GM23338 (cell line): ENCODE results near the gene KCNJ4. TPM values are rescaled to one million over a fixed set of nuclear protein-coding genes. Genes with fewer than 3 reads are reported as not detected.
A peak's percentile ranks its signal among the peaks of the same experiment; 100 is the strongest.

Source experiments
- ATAC-seq: fragments of 200-7000 bp; cut with Tn5 transposase; 3 replicates; pipeline ENCODE4 v1.9.1; 2020
- DNase-seq: peaks from one replicate; pipeline ENCODE4 v3.0.0-alpha.2; 2015; ENCODE audit warnings: low spot score
- H2AFZ ChIP-seq: fragments of 200-600 bp; sonication (generic); 2 replicates; pipeline ENCODE4 v1.8.0; 2016; ENCODE audit warnings: antibody characterized with exemption, mild to moderate bottlenecking, moderate library complexity
- H3F3A ChIP-seq: fragments of 200-600 bp; sonication (generic); replicated peaks from 2 replicates; pipeline ENCODE4 v1.8.0; 2017; ENCODE audit warnings: antibody characterized with exemption, mixed run types, low read depth
- H3K27ac ChIP-seq: fragments of 200-600 bp; sonication (generic); 2 replicates; pipeline ENCODE4 v1.6.1; 2016; ENCODE audit warnings: low read depth
- H3K27me3 ChIP-seq: fragments of 200-600 bp; sonication (generic); 2 replicates; pipeline ENCODE4 v1.8.0; 2016; ENCODE audit warnings: mild to moderate bottlenecking, mixed run types, moderate library complexity; ENCODE audit not compliant: insufficient read depth
- H3K36me3 ChIP-seq: fragments of 200-600 bp; sonication (generic); 2 replicates; pipeline ENCODE4 v1.8.0; 2016; ENCODE audit warnings: mild to moderate bottlenecking; ENCODE audit not compliant: insufficient read depth
- H3K4me1 ChIP-seq: fragments of 200-600 bp; sonication (generic); 2 replicates; pipeline ENCODE4 v1.8.0; 2016; ENCODE audit warnings: mild to moderate bottlenecking, moderate library complexity; ENCODE audit not compliant: insufficient read depth
- H3K4me2 ChIP-seq: fragments of 200-600 bp; sonication (generic); 2 replicates; pipeline ENCODE4 v1.7.1; 2017; ENCODE audit warnings: mixed run types
- H3K4me3 ChIP-seq: fragments of 200-600 bp; sonication (generic); 2 replicates; pipeline ENCODE4 v1.6.1; 2016; ENCODE audit warnings: mixed run types
- H3K79me2 ChIP-seq: fragments of 200-600 bp; sonication (generic); replicated peaks from 2 replicates; pipeline ENCODE4 v1.8.0; 2017; ENCODE audit warnings: mild to moderate bottlenecking; ENCODE audit not compliant: insufficient read depth
- H3K9me2 ChIP-seq: fragments of 200-600 bp; sonication (generic); 2 replicates; pipeline ENCODE4 v1.8.0; 2017; ENCODE audit not compliant: insufficient read depth
- H4K20me1 ChIP-seq: fragments of 200-600 bp; sonication (generic); replicated peaks from 2 replicates; pipeline ENCODE4 v1.8.0; 2017; ENCODE audit warnings: mild to moderate bottlenecking; ENCODE audit not compliant: insufficient read depth
- H3K27ac Mint-ChIP-seq: 2 replicates; pipeline ENCODE4 v1.8.0; 2020; ENCODE audit warnings: inconsistent platforms, mild to moderate bottlenecking, moderate library complexity, mixed read lengths
- H3K27me3 Mint-ChIP-seq: 3 replicates; pipeline ENCODE4 v1.8.0; 2022; ENCODE audit warnings: low read depth, mild to moderate bottlenecking, moderate library complexity, mixed read lengths, inconsistent platforms; ENCODE audit not compliant: insufficient read depth, poor library complexity
- H3K36me3 Mint-ChIP-seq: 3 replicates; pipeline ENCODE4 v1.8.0; 2021; ENCODE audit warnings: low read depth, mild to moderate bottlenecking, inconsistent platforms, moderate library complexity, mixed read lengths
- H3K4me1 Mint-ChIP-seq: 3 replicates; pipeline ENCODE4 v1.8.0; 2020; ENCODE audit warnings: mild to moderate bottlenecking, inconsistent platforms, mixed read lengths
- H3K4me3 Mint-ChIP-seq: 3 replicates; pipeline ENCODE4 v1.8.0; 2021; ENCODE audit warnings: moderate library complexity, mild to moderate bottlenecking, inconsistent platforms, mixed read lengths
- H3K9me3 Mint-ChIP-seq: 3 replicates; pipeline ENCODE4 v1.8.0; 2020; ENCODE audit warnings: moderate library complexity, mild to moderate bottlenecking, inconsistent platforms, mixed read lengths
- CREB1 ChIP-seq: fragments of 250-450 bp; sonication (Bioruptor Pico); IDR thresholded peaks from 2 replicates; pipeline ENCODE4 v1.5.0; 2020; ENCODE audit warnings: low read depth, mild to moderate bottlenecking, moderate library complexity
- EZH2 ChIP-seq: fragments of 200-600 bp; sonication (generic); IDR thresholded peaks from one replicate; pipeline ENCODE4 v1.8.0; 2017; ENCODE audit warnings: antibody characterized with exemption, mild to moderate bottlenecking, low read depth; ENCODE audit not compliant: unreplicated experiment
- EZH2phosphoT487 ChIP-seq: fragments of 200-600 bp; sonication (generic); IDR thresholded peaks from one replicate; pipeline ENCODE4 v1.8.1; 2018; ENCODE audit warnings: antibody characterized with exemption; ENCODE audit not compliant: unreplicated experiment
- JUNB ChIP-seq: IDR thresholded peaks from one replicate; pipeline ENCODE4 v1.6.1; 2016; ENCODE audit warnings: antibody characterized with exemption; ENCODE audit not compliant: unreplicated experiment
- POLR2AphosphoS5 ChIP-seq: IDR thresholded peaks from 2 replicates; pipeline ENCODE4 v1.6.1; 2016; ENCODE audit warnings: antibody characterized with exemption, low read depth
- STAT1 ChIP-seq: IDR thresholded peaks from one replicate; pipeline ENCODE4 v1.6.1; 2016; ENCODE audit warnings: antibody characterized with exemption; ENCODE audit not compliant: unreplicated experiment
- ZNF114 ChIP-seq: fragments of 250-450 bp; sonication (Bioruptor Pico); IDR thresholded peaks from 2 replicates; pipeline ENCODE4 v1.5.0; 2020; ENCODE audit warnings: mild to moderate bottlenecking, moderate library complexity
- ZNF331 ChIP-seq: fragments of 250-450 bp; sonication (Bioruptor Pico); IDR thresholded peaks from 2 replicates; pipeline ENCODE4 v1.5.0; 2020; ENCODE audit warnings: low read depth, mild to moderate bottlenecking, moderate library complexity
- polyA plus RNA-seq: library from polyadenylated mRNA; unstranded; fragments of >200 nt; fragmentation: Nextera tagmentation; extraction: Ambion mirVana; gene quantifications from 2 replicates; pipeline ENCODE4 v1.2.1, GENCODE V29; 2016
- total RNA-seq: library from RNA; depleted of rRNA; stranded (reverse); fragments of >200 nt; shearing (Covaris generic); gene quantifications from 2 replicates; pipeline ENCODE4 v1.2.3, GENCODE V29; 2014
- TF ChIP-seq, protein P1 (sequence below): IDR thresholded peaks from 2 replicates; pipeline ENCODE4 v1.6.1; 2016; ENCODE audit warnings: antibody characterized with exemption
- TF ChIP-seq, protein P2 (sequence below): fragments of 250-450 bp; sonication (Bioruptor Pico); IDR thresholded peaks from 2 replicates; pipeline ENCODE4 v1.5.0; 2020; ENCODE audit warnings: mild to moderate bottlenecking, moderate library complexity

The KCNJ4 gene
- total and polyA plus RNA-seq, 2 experiments from 2014 or later: 0.23 to 1.3 TPM

DNA sequence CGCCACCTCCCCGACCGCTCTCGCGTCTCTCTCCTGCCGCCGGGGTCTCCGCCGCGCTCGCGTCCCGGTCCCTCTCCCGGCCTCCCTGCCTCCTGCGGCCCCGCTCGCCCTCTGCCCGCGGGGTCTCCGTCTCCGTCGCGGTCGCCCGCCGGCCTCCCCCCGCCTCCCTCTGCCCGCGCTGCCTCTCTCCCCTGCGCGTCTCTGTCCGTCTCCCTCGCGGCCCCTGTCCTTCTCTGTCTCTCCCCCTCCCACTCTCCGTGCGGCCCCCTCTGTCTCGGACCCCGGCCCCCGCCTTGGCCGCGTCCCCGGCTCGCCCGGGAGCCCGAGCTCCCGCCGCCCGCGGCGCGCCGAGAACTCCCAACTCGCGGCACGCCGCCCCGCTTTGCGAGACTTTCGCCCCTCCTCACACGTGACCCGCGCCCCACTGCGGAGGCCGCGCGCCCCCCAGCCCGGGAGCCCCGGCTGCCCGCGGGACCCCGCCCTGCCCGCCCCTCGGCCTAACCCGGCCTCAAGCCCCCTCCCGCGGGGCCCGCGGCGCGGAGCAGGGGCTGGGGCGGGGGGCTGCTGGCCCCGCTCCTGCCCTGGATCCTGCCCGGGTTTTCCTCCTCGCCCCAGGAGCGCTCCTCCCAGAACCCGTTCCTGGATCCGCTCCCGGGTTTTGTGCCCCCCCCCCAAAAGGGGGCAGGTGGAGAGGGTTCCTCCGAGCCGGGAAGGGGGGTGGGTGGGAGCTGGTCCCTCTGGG is 702 bp upstream of the KCNJ4 start:
- Mint-ChIP-seq H3K9me3 (peaks cover 4% of the 10 kb centered on the region; the same call in 1 of the 3 replicates), H3K27me3 (peaks cover 52% of the 10 kb centered on the region), H3K4me3 (peak overlapping the region; percentile 60), H3K36me3 (no peaks in the 10 kb centered on the region; the same call in 2 of the 3 replicates), H3K4me1 (peaks cover 27% of the 10 kb centered on the region), H3K27ac (no peak overlapping the region)
- peak; percentile 76 for DNase-seq
- no peak overlapping the region for H3K27ac ChIP-seq
- peak overlapping the region; percentile 86 for H3K4me2 ChIP-seq
- H4K20me1 ChIP-seq: no peaks in the 10 kb centered on the region; the same call in 1 of the 2 replicates
- peak overlapping the region; percentile 84; the same call in 1 of the 2 replicates for H2AFZ ChIP-seq
- ATAC-seq: peak; percentile 34
- H3K9me2 ChIP-seq: no peaks in the 10 kb centered on the region
- H3F3A ChIP-seq: peaks cover 14% of the 10 kb centered on the region; the same call in 1 of the 2 replicates
- TF ChIP-seq STAT1: no peak
- no peak for TF ChIP-seq ZNF331 (CRISPR knock-in tag)
- TF ChIP-seq EZH2: peak; percentile 75
- peak; percentile 47; the same call in 1 of the 2 replicates for TF ChIP-seq CREB1 (CRISPR knock-in tag)
- TF ChIP-seq EZH2phosphoT487: no peak
- no peak for TF ChIP-seq JUNB
- no peaks in the 10 kb centered on the region for H3K36me3 ChIP-seq
- peak overlapping the region; percentile 74 for H3K4me3 ChIP-seq
- peaks cover 8% of the 10 kb centered on the region; the same call in 1 of the 2 replicates for H3K4me1 ChIP-seq
- peaks cover 78% of the 10 kb centered on the region for H3K27me3 ChIP-seq
- no peaks in the 10 kb centered on the region for H3K79me2 ChIP-seq

DNA sequence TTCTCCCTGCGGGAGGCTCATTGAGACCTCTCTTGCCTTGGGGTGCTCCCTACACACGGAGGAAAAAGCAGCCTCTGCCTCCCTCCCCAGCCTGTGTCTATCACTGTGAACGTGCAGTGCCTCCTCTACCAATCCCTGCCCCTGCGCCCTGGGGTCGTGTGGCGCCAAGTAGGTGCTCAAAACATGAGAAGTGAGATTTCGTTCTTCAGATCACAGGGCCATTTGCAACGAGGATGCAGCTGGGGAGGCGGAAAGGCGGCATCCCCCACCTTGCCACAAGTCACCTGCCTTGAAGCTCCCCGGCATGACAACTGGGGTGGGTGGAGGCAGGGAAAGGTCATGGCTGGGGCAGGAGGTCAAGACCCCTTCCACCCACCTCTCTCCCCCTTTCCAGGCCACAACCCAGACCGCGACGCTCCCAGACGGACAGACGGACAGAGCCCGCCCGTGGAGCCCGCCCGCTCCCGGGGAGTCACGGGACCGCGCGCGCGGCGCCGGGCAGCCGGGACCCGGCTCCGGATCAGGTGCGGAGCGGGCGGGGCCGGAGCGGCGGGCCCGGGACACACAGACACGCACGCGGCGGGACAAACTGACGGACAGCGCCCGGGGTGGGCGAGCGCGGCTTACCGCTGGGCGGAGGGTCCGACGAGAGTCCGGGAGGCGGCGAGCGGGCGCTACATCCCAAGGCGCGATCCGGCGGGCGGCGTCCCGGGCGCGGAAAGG is 485 bp downstream of the KCNJ4 start:
- Histone ChIP-seq H3K4me1 (peaks cover 8% of the 10 kb centered on the region; the same call in 1 of the 2 replicates), H3K27me3 (peaks cover 66% of the 10 kb centered on the region), H3F3A (peaks cover 12% of the 10 kb centered on the region; the same call in 1 of the 2 replicates), H3K79me2 (no peaks in the 10 kb centered on the region), H3K4me2 (peak overlapping the region; percentile 80), H2AFZ (no peak overlapping the region), H3K4me3 (peak overlapping the region; percentile 61), H3K27ac (no peak overlapping the region), H4K20me1 (no peaks in the 10 kb centered on the region; the same call in 1 of the 2 replicates), H3K9me2 (no peaks in the 10 kb centered on the region), H3K36me3 (no peaks in the 10 kb centered on the region)
- H3K27ac Mint-ChIP-seq: no peak overlapping the region
- peak overlapping the region; percentile 77 for H3K4me3 Mint-ChIP-seq
- no peaks in the 10 kb centered on the region; the same call in 2 of the 3 replicates for H3K36me3 Mint-ChIP-seq
- TF ChIP-seq, protein P1, sequence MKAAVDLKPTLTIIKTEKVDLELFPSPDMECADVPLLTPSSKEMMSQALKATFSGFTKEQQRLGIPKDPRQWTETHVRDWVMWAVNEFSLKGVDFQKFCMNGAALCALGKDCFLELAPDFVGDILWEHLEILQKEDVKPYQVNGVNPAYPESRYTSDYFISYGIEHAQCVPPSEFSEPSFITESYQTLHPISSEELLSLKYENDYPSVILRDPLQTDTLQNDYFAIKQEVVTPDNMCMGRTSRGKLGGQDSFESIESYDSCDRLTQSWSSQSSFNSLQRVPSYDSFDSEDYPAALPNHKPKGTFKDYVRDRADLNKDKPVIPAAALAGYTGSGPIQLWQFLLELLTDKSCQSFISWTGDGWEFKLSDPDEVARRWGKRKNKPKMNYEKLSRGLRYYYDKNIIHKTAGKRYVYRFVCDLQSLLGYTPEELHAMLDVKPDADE: no peak
- TF ChIP-seq, protein P2, sequence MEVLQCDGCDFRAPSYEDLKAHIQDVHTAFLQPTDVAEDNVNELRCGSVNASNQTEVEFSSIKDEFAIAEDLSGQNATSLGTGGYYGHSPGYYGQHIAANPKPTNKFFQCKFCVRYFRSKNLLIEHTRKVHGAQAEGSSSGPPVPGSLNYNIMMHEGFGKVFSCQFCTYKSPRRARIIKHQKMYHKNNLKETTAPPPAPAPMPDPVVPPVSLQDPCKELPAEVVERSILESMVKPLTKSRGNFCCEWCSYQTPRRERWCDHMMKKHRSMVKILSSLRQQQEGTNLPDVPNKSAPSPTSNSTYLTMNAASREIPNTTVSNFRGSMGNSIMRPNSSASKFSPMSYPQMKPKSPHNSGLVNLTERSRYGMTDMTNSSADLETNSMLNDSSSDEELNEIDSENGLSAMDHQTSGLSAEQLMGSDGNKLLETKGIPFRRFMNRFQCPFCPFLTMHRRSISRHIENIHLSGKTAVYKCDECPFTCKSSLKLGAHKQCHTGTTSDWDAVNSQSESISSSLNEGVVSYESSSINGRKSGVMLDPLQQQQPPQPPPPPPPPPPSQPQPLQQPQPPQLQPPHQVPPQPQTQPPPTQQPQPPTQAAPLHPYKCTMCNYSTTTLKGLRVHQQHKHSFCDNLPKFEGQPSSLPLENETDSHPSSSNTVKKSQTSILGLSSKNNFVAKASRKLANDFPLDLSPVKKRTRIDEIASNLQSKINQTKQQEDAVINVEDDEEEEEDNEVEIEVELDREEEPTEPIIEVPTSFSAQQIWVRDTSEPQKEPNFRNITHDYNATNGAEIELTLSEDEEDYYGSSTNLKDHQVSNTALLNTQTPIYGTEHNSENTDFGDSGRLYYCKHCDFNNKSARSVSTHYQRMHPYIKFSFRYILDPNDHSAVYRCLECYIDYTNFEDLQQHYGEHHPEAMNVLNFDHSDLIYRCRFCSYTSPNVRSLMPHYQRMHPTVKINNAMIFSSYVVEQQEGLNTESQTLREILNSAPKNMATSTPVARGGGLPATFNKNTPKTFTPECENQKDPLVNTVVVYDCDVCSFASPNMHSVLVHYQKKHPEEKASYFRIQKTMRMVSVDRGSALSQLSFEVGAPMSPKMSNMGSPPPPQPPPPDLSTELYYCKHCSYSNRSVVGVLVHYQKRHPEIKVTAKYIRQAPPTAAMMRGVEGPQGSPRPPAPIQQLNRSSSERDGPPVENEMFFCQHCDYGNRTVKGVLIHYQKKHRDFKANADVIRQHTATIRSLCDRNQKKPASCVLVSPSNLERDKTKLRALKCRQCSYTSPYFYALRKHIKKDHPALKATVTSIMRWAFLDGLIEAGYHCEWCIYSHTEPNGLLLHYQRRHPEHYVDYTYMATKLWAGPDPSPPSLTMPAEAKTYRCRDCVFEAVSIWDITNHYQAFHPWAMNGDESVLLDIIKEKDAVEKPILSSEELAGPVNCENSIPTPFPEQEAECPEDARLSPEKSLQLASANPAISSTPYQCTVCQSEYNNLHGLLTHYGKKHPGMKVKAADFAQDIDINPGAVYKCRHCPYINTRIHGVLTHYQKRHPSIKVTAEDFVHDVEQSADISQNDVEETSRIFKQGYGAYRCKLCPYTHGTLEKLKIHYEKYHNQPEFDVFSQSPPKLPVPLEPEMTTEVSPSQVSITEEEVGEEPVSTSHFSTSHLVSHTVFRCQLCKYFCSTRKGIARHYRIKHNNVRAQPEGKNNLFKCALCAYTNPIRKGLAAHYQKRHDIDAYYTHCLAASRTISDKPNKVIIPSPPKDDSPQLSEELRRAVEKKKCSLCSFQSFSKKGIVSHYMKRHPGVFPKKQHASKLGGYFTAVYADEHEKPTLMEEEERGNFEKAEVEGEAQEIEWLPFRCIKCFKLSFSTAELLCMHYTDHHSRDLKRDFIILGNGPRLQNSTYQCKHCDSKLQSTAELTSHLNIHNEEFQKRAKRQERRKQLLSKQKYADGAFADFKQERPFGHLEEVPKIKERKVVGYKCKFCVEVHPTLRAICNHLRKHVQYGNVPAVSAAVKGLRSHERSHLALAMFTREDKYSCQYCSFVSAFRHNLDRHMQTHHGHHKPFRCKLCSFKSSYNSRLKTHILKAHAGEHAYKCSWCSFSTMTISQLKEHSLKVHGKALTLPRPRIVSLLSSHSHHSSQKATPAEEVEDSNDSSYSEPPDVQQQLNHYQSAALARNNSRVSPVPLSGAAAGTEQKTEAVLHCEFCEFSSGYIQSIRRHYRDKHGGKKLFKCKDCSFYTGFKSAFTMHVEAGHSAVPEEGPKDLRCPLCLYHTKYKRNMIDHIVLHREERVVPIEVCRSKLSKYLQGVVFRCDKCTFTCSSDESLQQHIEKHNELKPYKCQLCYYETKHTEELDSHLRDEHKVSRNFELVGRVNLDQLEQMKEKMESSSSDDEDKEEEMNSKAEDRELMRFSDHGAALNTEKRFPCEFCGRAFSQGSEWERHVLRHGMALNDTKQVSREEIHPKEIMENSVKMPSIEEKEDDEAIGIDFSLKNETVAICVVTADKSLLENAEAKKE (CRISPR knock-in tag): no peak
- TF ChIP-seq ZNF114 (no peak), CREB1 (CRISPR knock-in tag) (no peak), EZH2 (peak; percentile 52), POLR2AphosphoS5 (no peak)
- peaks cover 4% of the 10 kb centered on the region; the same call in 1 of the 3 replicates for H3K9me3 Mint-ChIP-seq
- peaks cover 33% of the 10 kb centered on the region for H3K4me1 Mint-ChIP-seq
- H3K27me3 Mint-ChIP-seq: peaks cover 52% of the 10 kb centered on the region
- no peak for DNase-seq
- ATAC-seq: peak; percentile 6; the same call in 1 of the 3 replicates
